Measurements from ENCODE around the gene SPHK1.
"Not testable (repeated sequence)": the region's sequence is repeated elsewhere in the genome, so short reads cannot be mapped to it uniquely, and the experiment has no call there.

SPHK1 gene, protein sequence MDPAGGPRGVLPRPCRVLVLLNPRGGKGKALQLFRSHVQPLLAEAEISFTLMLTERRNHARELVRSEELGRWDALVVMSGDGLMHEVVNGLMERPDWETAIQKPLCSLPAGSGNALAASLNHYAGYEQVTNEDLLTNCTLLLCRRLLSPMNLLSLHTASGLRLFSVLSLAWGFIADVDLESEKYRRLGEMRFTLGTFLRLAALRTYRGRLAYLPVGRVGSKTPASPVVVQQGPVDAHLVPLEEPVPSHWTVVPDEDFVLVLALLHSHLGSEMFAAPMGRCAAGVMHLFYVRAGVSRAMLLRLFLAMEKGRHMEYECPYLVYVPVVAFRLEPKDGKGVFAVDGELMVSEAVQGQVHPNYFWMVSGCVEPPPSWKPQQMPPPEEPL

DNA sequence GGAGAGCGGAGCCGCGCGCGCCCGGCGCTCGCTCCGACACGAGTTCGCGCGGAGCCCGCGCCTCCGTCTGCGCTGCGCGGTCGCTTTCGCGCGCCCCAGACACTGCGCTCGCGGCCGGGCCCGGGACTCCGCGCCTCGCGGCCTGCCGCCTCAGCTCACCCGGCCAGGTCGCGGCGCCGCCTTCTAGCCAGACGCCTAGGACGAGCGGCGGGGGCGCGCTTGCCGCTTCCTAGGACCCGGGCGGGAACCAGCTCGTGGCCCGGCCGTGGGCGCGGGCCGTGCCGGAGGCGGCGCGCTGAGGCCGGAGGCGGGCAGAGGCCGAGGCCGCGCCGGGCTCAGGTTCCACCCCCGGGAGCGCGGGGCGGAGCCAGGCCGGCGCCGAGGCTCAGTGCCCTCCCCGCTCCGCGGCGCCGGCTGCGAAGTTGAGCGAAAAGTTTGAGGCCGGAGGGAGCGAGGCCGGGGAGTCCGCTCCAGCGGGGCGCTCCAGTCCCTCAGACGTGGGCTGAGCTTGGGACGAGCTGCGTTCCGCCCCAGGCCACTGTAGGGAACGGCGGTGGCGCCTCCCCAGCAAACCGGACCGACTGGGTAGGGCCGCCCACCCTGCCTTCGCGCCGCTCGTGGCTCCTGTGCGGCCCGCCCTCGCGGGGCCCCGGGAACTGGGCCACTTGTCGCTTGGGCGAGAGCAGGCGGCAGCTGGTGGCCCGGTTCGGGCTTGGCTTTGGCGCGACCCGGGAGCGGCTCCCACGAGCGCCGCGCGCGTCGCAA, at the start of gene SPHK1:
Gene SPHK1, plus strand, starts transcription at position 388 of the 765 bp plus-strand sequence. CDS start 1,036 bp downstream, outside the sequence.
- peak within 1 kb of the TSS; percentile 88 for H3K27ac Mint-ChIP-seq
- peak; percentile 85 for DNase-seq
- H3K4me1 Mint-ChIP-seq (ENCODE audit: low read depth) = peaks cover 20% of the 10 kb centered on the region
- H3K36me3 Mint-ChIP-seq (ENCODE audit: low read depth) = peaks cover 17% of the 10 kb centered on the region
- H3K27me3 Mint-ChIP-seq = no peaks in the 10 kb centered on the region
- H3K4me3 Mint-ChIP-seq = peak within 1 kb of the TSS; percentile 78
- no peaks in the 10 kb centered on the region for H3K9me3 Mint-ChIP-seq

DNA sequence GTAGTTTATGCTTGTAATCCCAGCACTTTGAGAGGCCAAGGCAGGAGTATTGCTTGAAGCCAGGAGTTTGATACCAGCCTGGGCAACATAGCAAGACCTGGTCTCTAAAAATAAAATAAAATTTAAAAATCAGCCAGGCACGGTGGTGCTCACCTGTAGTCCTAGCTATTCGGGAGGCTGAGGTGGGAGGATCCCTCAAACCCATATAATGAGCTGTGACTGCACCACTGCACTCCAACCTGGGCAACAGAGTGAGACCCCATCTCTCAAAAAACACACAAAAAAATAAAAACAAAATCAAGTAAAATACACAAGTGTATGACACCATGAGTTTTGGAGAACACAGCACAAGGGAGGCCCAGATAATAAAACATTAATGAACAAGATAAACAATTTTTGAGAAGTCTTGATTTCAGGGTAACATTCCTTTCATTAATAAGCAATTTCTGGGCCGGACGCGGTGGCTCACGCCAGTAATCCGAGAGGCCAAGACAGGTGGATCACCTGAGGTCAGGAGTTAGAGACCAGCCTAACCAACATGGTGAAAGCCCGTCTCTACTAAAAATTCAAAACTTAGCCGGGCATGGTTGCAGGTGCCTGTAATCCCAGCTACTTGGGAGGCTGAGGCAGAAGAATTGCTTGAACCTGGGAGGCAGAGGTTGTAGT, 48.6 kb upstream of the SPHK1 start:
- H3K27ac Mint-ChIP-seq = no peak overlapping the region
- H3K4me3 Mint-ChIP-seq = no peak overlapping the region
- no peak for DNase-seq
- H3K9me3 Mint-ChIP-seq = no peaks in the 10 kb centered on the region
- H3K4me1 Mint-ChIP-seq (ENCODE audit: low read depth) = no peaks in the 10 kb centered on the region
- peaks cover 20% of the 10 kb centered on the region for H3K36me3 Mint-ChIP-seq (ENCODE audit: low read depth)
- no peaks in the 10 kb centered on the region for H3K27me3 Mint-ChIP-seq

DNA sequence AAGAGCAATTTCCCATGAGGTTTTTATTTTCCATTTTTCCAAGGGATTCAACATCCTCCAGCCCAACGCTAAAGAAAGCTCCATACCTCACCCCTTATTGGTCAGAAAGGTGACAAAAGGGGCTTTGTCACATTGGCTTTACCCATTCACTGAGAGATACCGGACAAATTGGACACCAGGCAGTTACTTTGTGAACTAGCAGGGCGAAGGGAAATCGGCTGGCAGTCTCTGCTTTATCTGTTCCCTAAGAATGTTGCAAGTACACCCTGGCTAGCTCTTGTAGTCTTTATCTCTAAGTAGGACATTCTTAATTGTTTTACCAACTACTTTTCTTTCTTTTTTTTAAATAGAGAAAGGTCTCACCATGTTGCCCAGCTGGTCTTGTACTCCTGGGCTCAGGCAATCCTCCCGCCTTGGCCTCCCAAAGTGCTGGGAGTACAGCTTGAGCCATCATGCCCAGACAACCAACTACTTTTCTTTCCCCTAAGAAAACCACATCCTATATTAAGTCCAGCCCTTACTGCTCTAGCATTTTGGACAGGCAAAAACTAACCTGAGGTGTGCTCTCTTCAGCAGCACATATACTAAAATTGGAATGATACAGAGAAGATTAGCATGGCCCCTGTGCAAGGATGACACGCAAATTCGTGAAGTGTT, 47.5 kb upstream of the SPHK1 start:
- H3K27ac Mint-ChIP-seq = no peak overlapping the region
- no peaks in the 10 kb centered on the region for H3K27me3 Mint-ChIP-seq
- H3K9me3 Mint-ChIP-seq = no peaks in the 10 kb centered on the region
- H3K4me1 Mint-ChIP-seq (ENCODE audit: low read depth) = no peaks in the 10 kb centered on the region
- DNase-seq = no peak
- H3K36me3 Mint-ChIP-seq (ENCODE audit: low read depth) = peaks cover 21% of the 10 kb centered on the region
- no peak overlapping the region for H3K4me3 Mint-ChIP-seq

DNA sequence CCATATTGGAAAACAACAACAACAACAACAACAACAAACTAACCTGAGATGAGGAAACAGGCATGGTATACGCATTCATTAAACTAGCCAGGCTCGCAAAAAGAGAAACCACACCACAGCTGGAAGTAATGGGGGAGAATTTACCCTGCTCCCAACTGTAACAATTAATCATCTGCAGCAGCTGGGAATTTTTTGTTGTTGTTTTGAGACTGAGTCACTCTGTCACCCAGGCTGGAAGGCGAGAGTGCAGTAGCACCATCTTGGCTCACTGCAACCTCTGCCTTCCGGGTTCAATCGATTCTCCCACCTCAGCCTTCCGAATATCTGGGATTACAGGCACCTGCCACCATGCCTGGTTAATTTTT, 47.0 kb upstream of the SPHK1 start:
- H3K27me3 Mint-ChIP-seq = no peaks in the 10 kb centered on the region
- DNase-seq = no peak
- H3K4me3 Mint-ChIP-seq = no peak overlapping the region
- H3K4me1 Mint-ChIP-seq (ENCODE audit: low read depth) = no peaks in the 10 kb centered on the region
- H3K36me3 Mint-ChIP-seq (ENCODE audit: low read depth) = peaks cover 26% of the 10 kb centered on the region
- no peak overlapping the region for H3K27ac Mint-ChIP-seq
- H3K9me3 Mint-ChIP-seq = no peaks in the 10 kb centered on the region

DNA sequence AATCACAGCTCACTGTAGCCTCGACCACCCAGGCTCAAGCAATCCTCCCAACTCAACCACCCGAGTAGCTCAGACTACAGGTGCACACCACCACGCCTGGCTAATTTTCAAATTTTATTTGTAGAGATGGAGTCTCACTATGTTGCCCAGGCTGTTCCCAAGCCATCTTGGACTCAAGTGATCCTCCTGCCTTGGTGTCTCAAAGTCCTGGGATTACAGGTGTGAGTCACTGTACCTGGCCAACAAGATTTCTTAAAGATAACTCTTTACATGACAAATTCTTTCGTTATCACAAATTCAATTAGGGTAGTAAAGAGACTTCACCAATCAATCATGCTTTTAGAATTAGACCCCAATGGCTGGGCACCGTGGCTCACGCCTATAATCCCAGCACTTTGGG, 43.1 kb upstream of the SPHK1 start:
- peaks cover 53% of the 10 kb centered on the region for H3K36me3 Mint-ChIP-seq (ENCODE audit: low read depth)
- no peak overlapping the region for H3K4me3 Mint-ChIP-seq

DNA sequence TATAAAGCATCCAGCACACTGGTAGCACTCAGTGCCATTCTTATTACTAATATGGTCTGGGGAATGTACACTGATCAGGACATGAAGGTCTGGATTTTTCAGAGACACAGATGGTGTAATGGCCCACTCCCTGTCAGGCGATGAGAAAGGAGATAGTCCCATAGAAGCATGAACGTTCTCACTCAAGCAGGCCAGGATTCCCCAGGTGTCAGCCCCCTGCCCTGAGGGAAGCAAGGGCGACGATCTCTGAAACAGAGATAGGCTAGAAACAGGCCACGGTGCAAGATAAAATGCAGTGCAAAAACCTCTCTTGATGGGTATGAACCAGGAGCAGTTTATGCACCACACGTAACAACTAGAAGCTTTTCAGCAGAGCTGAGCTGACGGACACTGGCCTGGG, 41.3 kb upstream of the SPHK1 start:
- H3K9me3 Mint-ChIP-seq = no peaks in the 10 kb centered on the region
- no peak for DNase-seq
- H3K27ac Mint-ChIP-seq = no peak overlapping the region
- no peaks in the 10 kb centered on the region for H3K4me1 Mint-ChIP-seq (ENCODE audit: low read depth)
- peaks cover 68% of the 10 kb centered on the region for H3K36me3 Mint-ChIP-seq (ENCODE audit: low read depth)
- H3K4me3 Mint-ChIP-seq = no peak overlapping the region
- no peaks in the 10 kb centered on the region for H3K27me3 Mint-ChIP-seq

More for the DNA sequence above, 43.1 kb upstream of the SPHK1 start:
- Mint-ChIP-seq H3K27me3 (no peaks in the 10 kb centered on the region), H3K27ac (no peak overlapping the region), H3K9me3 (no peaks in the 10 kb centered on the region), H3K4me1 (ENCODE audit: low read depth) (no peaks in the 10 kb centered on the region)
- no peak for DNase-seq

DNA sequence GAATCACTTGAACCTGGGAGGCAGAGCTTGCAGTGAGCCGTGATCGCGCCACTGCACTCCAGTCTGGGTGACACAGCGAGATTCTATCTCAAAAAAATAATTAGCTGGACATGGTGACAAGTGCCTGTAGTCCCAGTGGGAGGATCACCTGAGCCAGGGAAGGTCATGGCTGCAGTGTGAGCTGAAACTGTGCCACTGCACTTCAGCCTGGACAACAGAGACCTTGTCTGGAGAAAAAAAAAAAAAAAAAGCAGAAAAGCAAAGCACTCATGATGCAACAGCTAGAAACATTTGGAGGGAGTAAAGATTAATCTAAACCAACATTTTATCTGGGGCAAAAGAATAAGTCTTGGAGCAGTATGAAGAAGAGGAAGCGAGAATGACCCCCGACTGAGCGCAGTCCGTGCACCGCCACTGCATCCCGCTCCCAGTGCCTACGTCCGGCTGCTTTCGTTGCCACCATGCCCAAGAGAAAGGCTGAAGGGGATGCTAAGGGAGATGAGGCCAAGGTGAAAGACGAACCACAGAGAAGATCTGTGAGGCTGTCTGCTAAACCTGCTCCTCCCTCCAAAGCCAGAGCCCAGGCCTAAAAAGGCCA, 38.9 kb upstream of the SPHK1 start:
- Mint-ChIP-seq H3K9me3 (no peaks in the 10 kb centered on the region), H3K27me3 (no peaks in the 10 kb centered on the region), H3K27ac (no peak overlapping the region), H3K4me1 (ENCODE audit: low read depth) (peaks cover 2% of the 10 kb centered on the region), H3K36me3 (ENCODE audit: low read depth) (peaks cover 64% of the 10 kb centered on the region), H3K4me3 (no peak overlapping the region)
- no peak for DNase-seq

DNA sequence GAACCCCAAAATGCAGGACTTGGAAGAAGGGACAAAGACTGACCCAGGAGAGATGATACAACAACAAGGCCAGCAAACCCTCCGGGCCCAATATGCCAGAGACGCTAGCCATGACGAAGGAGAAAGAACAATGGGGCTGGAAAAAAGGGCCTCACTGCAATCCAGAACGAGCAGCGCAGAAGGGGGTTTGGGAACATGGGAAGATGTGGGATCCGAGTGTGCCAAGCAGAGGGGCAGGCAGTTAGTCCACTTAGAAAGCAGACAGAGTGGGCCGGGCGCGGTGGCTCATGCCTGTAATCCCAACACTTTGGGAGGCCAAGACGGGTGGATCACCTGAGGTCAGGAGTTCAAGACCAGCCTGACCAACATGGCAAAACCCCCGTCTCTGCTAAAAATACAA, 37.5 kb upstream of the SPHK1 start:
- H3K4me1 Mint-ChIP-seq (ENCODE audit: low read depth); H3K27me3 Mint-ChIP-seq; H3K9me3 Mint-ChIP-seq; H3K4me3 Mint-ChIP-seq; DNase-seq; H3K27ac Mint-ChIP-seq: not testable (repeated sequence)
- peaks cover 53% of the 10 kb centered on the region for H3K36me3 Mint-ChIP-seq (ENCODE audit: low read depth)

DNA sequence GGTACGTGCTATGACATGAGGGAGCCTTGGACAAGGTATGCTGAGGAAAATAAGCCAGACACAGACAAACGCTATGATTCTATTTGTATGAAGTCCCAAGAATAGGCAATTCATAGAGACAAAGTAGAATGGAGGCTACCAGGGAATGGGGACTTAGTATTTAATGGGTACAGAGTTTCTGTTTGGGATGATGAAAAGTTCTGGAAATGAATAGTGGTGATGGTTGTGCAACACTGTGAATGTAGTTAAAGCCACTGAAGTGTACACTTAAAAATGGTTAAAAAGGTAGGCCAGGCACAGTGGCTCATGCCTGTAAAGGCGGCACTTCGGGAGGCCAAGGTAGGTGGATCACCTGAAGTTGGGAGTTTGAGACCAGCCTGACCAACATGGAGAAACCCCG, 33.9 kb upstream of the SPHK1 start:
- Mint-ChIP-seq H3K27ac (no peak overlapping the region), H3K27me3 (no peaks in the 10 kb centered on the region), H3K4me1 (ENCODE audit: low read depth) (peaks cover 27% of the 10 kb centered on the region), H3K4me3 (no peak overlapping the region), H3K36me3 (ENCODE audit: low read depth) (peaks cover 35% of the 10 kb centered on the region), H3K9me3 (no peaks in the 10 kb centered on the region)
- no peak for DNase-seq

DNA sequence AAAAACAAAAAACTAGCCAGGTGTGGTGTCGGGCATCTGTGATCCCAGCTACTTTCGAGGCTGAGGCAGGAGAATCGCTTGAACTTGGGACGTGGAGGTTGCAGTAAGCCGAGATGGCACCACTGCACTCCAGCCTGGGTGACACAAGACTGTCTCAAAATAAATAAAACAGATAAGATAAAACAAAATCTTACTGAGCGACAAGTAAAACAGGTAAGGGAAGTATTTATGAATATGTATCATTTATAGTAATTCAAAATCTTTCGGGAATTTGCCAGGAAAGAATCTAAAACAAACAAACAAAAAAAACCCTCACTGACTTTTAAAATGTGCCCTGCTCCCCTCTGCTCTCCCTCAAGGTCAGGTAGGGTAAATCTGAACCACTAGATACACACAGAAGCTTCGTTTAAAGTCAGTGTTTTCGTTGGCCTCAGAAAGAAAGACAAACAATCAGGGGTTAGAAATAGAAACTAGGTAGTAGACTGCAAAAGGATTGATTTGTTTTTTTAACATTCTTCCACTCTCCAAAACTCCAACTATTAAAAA, 32.8 kb upstream of the SPHK1 start:
- Mint-ChIP-seq H3K27ac (no peak overlapping the region), H3K4me1 (ENCODE audit: low read depth) (peaks cover 27% of the 10 kb centered on the region), H3K36me3 (ENCODE audit: low read depth) (peaks cover 25% of the 10 kb centered on the region), H3K27me3 (no peaks in the 10 kb centered on the region), H3K9me3 (no peaks in the 10 kb centered on the region), H3K4me3 (peak overlapping the region; percentile 87)
- DNase-seq = no peak

DNA sequence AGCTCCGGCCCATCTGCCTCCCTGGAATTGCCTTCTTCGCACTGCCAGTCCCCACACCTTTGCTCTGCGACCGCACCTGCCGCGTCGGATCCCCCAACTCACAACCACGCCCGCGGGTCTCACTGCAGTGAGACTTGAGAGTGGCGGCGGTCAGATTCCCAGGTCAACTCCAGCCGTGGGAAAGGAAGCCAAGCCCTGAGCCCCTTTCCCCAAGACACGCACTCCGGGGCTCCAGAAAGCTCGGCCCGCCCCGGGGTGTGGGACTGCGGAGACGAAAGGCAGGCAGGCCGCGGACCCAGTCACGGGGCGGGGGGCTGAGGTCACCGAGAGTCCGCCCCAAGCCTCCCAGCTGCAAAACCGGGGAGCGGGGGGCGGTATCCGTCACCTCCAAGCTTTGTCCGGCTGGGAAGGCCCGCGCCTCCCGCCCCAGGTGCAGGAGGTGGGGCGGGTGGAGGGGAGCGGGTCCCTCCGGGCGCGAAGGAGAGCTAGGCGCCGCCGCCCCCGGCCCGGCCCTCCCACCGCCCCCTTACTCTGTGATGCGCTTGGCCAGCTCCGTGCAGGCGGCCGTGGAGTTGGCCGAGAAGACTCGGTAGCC, 31.3 kb upstream of the SPHK1 start:
- H3K4me3 Mint-ChIP-seq = peak overlapping the region; percentile 87
- H3K4me1 Mint-ChIP-seq (ENCODE audit: low read depth) = peaks cover 27% of the 10 kb centered on the region
- peaks cover 13% of the 10 kb centered on the region for H3K36me3 Mint-ChIP-seq (ENCODE audit: low read depth)
- no peaks in the 10 kb centered on the region for H3K9me3 Mint-ChIP-seq
- peak overlapping the region; percentile 98 for H3K27ac Mint-ChIP-seq
- no peaks in the 10 kb centered on the region for H3K27me3 Mint-ChIP-seq
- no peak for DNase-seq

DNA sequence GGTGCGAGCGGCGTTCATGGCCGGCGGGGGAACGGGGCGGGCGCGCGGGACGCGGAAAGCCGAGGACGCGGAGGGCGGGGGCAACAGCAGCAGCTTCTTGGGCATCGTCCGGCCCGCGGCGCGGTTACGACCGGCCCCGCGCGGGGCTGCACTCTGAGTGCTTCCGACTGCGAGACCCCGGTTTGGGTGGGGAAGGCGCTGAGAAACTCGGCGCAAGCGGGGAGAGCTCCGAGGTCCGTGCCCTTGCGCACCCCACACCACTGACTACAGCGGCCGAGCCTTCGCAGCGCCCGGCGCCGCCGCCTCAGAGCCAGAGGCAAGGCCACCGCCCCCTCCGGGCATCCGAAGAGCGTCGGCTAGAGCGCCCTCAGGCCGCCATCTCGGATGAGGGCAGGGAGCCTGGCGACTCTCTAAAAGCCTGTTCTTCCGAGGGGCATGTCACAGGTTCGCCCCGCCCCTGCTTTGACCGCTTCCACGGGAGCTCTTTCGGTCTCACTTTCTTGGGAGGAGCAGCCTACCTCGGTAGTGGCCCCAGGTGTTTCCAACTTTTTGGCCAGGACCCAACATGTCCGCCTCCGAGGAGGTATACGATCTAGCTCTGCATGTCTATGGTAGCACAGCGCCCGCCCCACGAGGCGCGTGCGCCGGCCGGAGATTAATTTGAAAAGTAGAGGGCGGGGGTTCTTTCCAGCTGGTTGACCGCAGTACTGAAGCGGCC, 30.7 kb upstream of the SPHK1 start, which contains the start of gene PRPSAP1:
Gene PRPSAP1, minus strand, starts transcription at position 318 of the 718 bp plus-strand sequence. Its CDS starts 213 bp downstream, at position 105.
- Mint-ChIP-seq H3K27me3 (no peaks in the 10 kb centered on the region), H3K4me1 (ENCODE audit: low read depth) (peaks cover 27% of the 10 kb centered on the region), H3K9me3 (no peaks in the 10 kb centered on the region), H3K36me3 (ENCODE audit: low read depth) (peaks cover 9% of the 10 kb centered on the region), H3K27ac (peak within 1 kb of the TSS; percentile 98), H3K4me3 (peak within 1 kb of the TSS; percentile 87)
- DNase-seq = peak; percentile 91

DNA sequence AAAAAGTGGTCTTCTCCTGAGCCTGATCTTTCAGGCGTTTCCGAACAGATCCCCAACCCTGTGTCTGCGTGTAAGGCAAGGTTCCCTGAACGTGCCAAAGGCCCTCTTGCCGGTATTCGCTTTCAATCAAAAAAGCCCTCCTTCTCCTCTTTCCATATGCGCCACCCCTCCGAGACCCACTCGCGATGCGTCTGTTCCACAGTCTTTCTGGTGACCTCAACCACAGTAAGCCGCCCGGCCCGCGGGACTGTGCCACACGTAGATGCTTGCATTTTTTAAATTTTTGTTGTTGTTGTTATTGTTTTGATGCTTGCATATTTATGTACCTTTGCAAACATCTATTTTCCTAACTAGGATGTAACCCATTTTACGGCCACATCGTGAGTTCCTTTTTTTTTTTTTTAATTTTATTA, 30.1 kb upstream of the SPHK1 start:
- peak overlapping the region; percentile 98 for H3K27ac Mint-ChIP-seq
- DNase-seq = no peak
- peaks cover 27% of the 10 kb centered on the region for H3K4me1 Mint-ChIP-seq (ENCODE audit: low read depth)
- peaks cover 9% of the 10 kb centered on the region for H3K36me3 Mint-ChIP-seq (ENCODE audit: low read depth)
- no peaks in the 10 kb centered on the region for H3K9me3 Mint-ChIP-seq
- no peaks in the 10 kb centered on the region for H3K27me3 Mint-ChIP-seq
- H3K4me3 Mint-ChIP-seq = peak overlapping the region; percentile 87

Measured in activated T-cell treated with anti-CD3 and anti-CD28 coated beads, Interleukin-2, amount 50 U/mL, for 24 hours (primary cell).